ENCODE data around the gene IQSEC1. TPM values are rescaled to one million over a fixed set of nuclear protein-coding genes. Genes with fewer than 3 reads are reported as not detected.

The IQSEC1 gene
- total and polyA plus RNA-seq, 9 of the 15 experiments (the other 6 are each of a cell fraction or from before 2014, with no cell fraction given) = 0.56 to 39.0 (median 6.8) TPM

- no TSS peak for BruUV-seq (replicated peaks)
- intact Hi-C loops (cut with micrococcal nuclease) = loop anchor here (5.0 kb wide), 1 partner anchor 51 kb away; no protein-coding TSS in a partner anchor
- Histone ChIP-seq H3K9me1 (ENCODE audit: control insufficient read depth, insufficient read depth, low read length) (no peaks in the 10 kb centered on the region), H3K79me2 (ENCODE audit: control insufficient read depth, insufficient read depth, low read length) (no peaks in the 10 kb centered on the region), H2AFZ (ENCODE audit: low read depth, low read length) (no peak overlapping the region), H3K4me3 (no peak overlapping the region), H3K9me3 (replicated peaks; ENCODE audit: control insufficient read depth, insufficient read depth, low read depth, low read length) (peaks cover 6% of the 10 kb centered on the region), H3K4me2 (ENCODE audit: insufficient read depth, low read length) (no peak overlapping the region), H3K9ac (ENCODE audit: insufficient read depth in 1 of 2, low read depth in 2 of 2, low read length in 2 of 2) (0 out of 4 replicates have a peak overlapping the region, but pooled peaks of 1 of the 2 experiments have one; percentile 17), H3K4me1 (replicated peaks in 1 of 2; ENCODE audit: control insufficient read depth in 2 of 2, insufficient read depth in 2 of 2, low read length in 2 of 2) (peaks cover 8 to 30% of the 10 kb centered on the region in 2 experiments; a peak in 4 of 5 replicates), H3K36me3 (ENCODE audit: control insufficient read depth, insufficient read depth, low read length) (no peaks in the 10 kb centered on the region), H3K27me3 (ENCODE audit: control insufficient read depth in 2 of 2, insufficient read depth in 2 of 2, low read length in 2 of 2) (peaks cover 71 to 91% of the 10 kb centered on the region in 2 experiments), H4K20me1 (replicated peaks; ENCODE audit: control insufficient read depth, insufficient read depth, low read length) (peaks cover 15% of the 10 kb centered on the region), H3K27ac (ENCODE audit: extremely low read depth, low read depth, low read length) (no peak overlapping the region)
- in situ Hi-C loops (cut with MboI) = no loop called here
- POLR2A ChIA-PET = interaction anchor here (1.2 kb wide), 1 partner anchor 9 kb away, joined by 3 read pairs; no protein-coding TSS in a partner anchor
- CTCF ChIA-PET (ENCODE audit: low intra/inter-chr PET ratio) = no interaction called here
- 2% methylated on average over 11 of the region's 12 CpGs for WGBS (ENCODE audit: insufficient coverage, low coverage, missing lambda C conversion rate)
- no peak for FAIRE-seq
- DNase-seq (ENCODE audit: extremely low read depth in 1 of 4, low spot score in 3 of 4) = no peak
- no peak for ATAC-seq
- TF ChIP-seq RAD51 (IDR thresholded peaks at IDR 0.05; ENCODE audit: borderline replicate concordance, low read depth) (no peak), ZFP91 (CRISPR knock-in tag; IDR thresholded peaks at IDR 0.05) (no peak), RUNX1 (IDR thresholded peaks at IDR 0.05; ENCODE audit: low read depth) (no peak), SMARCA5 (IDR thresholded peaks at IDR 0.05) (no peak), KDM2B (CRISPR knock-in tag; IDR thresholded peaks at IDR 0.05) (no peak), MITF (IDR thresholded peaks at IDR 0.05) (no peak), RBM17 (IDR thresholded peaks at IDR 0.05; ENCODE audit: borderline replicate concordance, low read depth, low read length) (no peak), RBM15 (IDR thresholded peaks at IDR 0.05; ENCODE audit: insufficient read depth, low read length) (no peak), ZNF134 (CRISPR knock-in tag; conservative IDR thresholded peaks at IDR 0.05) (no peak), ATF7 (IDR thresholded peaks at IDR 0.05) (no peak), ZNF449 (CRISPR knock-in tag; IDR thresholded peaks at IDR 0.05) (no peak), SAP30 (IDR thresholded peaks at IDR 0.05; ENCODE audit: borderline replicate concordance, insufficient read depth, low read depth, low read length, poor library complexity, severe bottlenecking) (no peak), POLR2AphosphoS2 (IDR thresholded peaks at IDR 0.05; ENCODE audit: low read length) (no peak), ZNF766 (CRISPR knock-in tag; conservative IDR thresholded peaks at IDR 0.05) (no peak)
Measured at GRCh38 chr3:13078163-13078905, 5.1 kb upstream of the IQSEC1 start.
